NB4 (cell line): Measurements from ENCODE around the gene RNF114.

Source experiments
- DNase-seq: peaks from one replicate; pipeline ENCODE4 v3.0.0; 2010; ENCODE audit warnings: low read depth
- H3K4me3 ChIP-seq: one replicate; pipeline ENCODE4 v1.5.1; 2011; ENCODE audit warnings: mild to moderate bottlenecking, low read depth, low read length, moderate library complexity
- CTCF ChIP-seq: IDR thresholded peaks from one replicate; pipeline ENCODE4 v1.5.1; 2012; ENCODE audit warnings: low read depth, low read length
- MAX ChIP-seq: IDR thresholded peaks from 2 replicates; pipeline ENCODE4 v1.6.1; 2011; ENCODE audit warnings: low read depth, low read length
- MYC ChIP-seq: IDR thresholded peaks from 2 replicates; pipeline ENCODE4 v1.6.1; 2011; ENCODE audit warnings: low read depth, low read length
- POLR2A ChIP-seq: IDR thresholded peaks from 2 replicates; pipeline ENCODE4 v1.6.1; 2011; ENCODE audit warnings: mild to moderate bottlenecking; ENCODE audit not compliant: insufficient read length; ENCODE audit errors: extremely low read depth

The RNF114 gene

GRCh38 chr20:49889001-49889934 is 46.9 kb upstream of the RNF114 start:
- DNase-seq, result no peak
- TF ChIP-seq MYC (no peak), POLR2A (no peak), MAX (no peak), CTCF (no peak)
- H3K4me3 ChIP-seq, result no peak overlapping the region

DNA sequence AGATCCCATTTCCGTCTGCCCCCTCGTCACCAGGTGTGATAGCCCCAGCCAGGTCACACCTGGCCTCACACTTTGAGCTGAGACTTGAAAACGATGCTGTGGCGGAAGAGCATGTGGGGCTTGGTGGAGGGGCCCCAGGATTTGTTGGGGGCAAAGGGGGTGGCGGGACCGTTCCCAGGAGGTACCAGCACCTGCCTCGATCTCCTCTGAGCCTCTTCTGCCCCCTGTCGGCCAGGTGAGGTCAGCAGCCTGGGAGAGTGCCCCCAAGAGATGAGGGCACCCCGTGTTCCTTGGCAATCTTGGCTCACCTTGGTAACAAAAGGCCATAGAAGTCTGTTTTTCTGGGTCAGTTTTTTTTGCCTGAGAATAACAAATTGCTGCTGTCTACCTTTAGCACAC is 46.3 kb upstream of the RNF114 start:
- TF ChIP-seq MAX, result no peak
- no peak for TF ChIP-seq CTCF
- TF ChIP-seq POLR2A, result no peak
- TF ChIP-seq MYC, result no peak
- no peak for DNase-seq
- H3K4me3 ChIP-seq, result no peak overlapping the region

GRCh38 chr20:49890471-49891361 is 45.5 kb upstream of the RNF114 start:
- H3K4me3 ChIP-seq, result no peak overlapping the region
- no peak for DNase-seq
- TF ChIP-seq MYC (no peak), MAX (no peak), CTCF (no peak), POLR2A (no peak)

- TF ChIP-seq CTCF (no peak), MAX (no peak), POLR2A (no peak), MYC (no peak)
- H3K4me3 ChIP-seq, result no peak overlapping the region
- no peak for DNase-seq
Observed at GRCh38 chr20:49891476-49892110, 44.6 kb upstream of the RNF114 start.

GRCh38 chr20:49892260-49892659 is 43.9 kb upstream of the RNF114 start:
- H3K4me3 ChIP-seq, result no peak overlapping the region
- TF ChIP-seq CTCF (no peak), MAX (no peak), POLR2A (no peak), MYC (no peak)
- DNase-seq, result no peak
